ENCODE results near the gene BCL7A.

GRCh38 chr12:122051231-122051876 is 29.7 kb downstream of the BCL7A start:
- TF ChIP-seq, protein P1, sequence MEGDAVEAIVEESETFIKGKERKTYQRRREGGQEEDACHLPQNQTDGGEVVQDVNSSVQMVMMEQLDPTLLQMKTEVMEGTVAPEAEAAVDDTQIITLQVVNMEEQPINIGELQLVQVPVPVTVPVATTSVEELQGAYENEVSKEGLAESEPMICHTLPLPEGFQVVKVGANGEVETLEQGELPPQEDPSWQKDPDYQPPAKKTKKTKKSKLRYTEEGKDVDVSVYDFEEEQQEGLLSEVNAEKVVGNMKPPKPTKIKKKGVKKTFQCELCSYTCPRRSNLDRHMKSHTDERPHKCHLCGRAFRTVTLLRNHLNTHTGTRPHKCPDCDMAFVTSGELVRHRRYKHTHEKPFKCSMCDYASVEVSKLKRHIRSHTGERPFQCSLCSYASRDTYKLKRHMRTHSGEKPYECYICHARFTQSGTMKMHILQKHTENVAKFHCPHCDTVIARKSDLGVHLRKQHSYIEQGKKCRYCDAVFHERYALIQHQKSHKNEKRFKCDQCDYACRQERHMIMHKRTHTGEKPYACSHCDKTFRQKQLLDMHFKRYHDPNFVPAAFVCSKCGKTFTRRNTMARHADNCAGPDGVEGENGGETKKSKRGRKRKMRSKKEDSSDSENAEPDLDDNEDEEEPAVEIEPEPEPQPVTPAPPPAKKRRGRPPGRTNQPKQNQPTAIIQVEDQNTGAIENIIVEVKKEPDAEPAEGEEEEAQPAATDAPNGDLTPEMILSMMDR (IDR thresholded peaks at IDR 0.05; ENCODE audit: low read length): no peak
- no peak for TF ChIP-seq EZH2 (IDR thresholded peaks at IDR 0.05; ENCODE audit: borderline replicate concordance, low read length)

All from OCI-LY1 (cell line).